Tibial artery (tissue), 4 donors: ENCODE data around the gene ARSJ.
"Not testable (repeated sequence)": the region's sequence is repeated elsewhere in the genome, so short reads cannot be mapped to it uniquely, and the experiment has no call there.

Experiments
- DNase-seq, 2 donors: peaks; one replicate each; pipeline ENCODE4 v3.0.0-alpha.2; 2019
- H3K27ac ChIP-seq, 2 donors: fragments of 200-600 bp; sonication (generic) in 1 of 2; 1 replicate in 1 of 2; 2 replicates in 1 of 2; pipeline ENCODE4 v1.5.1; 2018 to 2019; ENCODE audit warnings: mild to moderate bottlenecking in 1 of 2
- H3K27me3 ChIP-seq, 2 donors: fragments of 200-600 bp; sonication (generic) in 1 of 2; one replicate each; pipeline versions ENCODE4 v1.5.1 to v1.6.0; 2016 to 2019
- H3K36me3 ChIP-seq, 3 donors: fragments of 200-600 bp; sonication (generic) in 2 of 3; one replicate each; pipeline ENCODE4 v1.5.1; 2016 to 2019; ENCODE audit warnings: mild to moderate bottlenecking in 2 of 3
- H3K4me1 ChIP-seq, 4 donors: fragments of 200-600 bp; sonication (generic) in 2 of 4; 1 replicate in 3 of 4; 2 replicates in 1 of 4; pipeline ENCODE4 v1.5.1; 2016 to 2019
- H3K4me3 ChIP-seq, 2 donors: fragments of 200-600 bp; sonication (generic) in 1 of 2; 1 replicate in 1 of 2; 2 replicates in 1 of 2; pipeline ENCODE4 v1.5.1; 2018 to 2019; ENCODE audit warnings: mild to moderate bottlenecking in 2 of 2
- H3K9me3 ChIP-seq, 3 donors: fragments of 200-600 bp; sonication (generic) in 1 of 3; one replicate each; pipeline ENCODE4 v1.5.1; 2016 to 2019
- CTCF ChIP-seq, 2 experiments: fragments of 200-600 bp in 1 of 2; fragments of 450-650 bp in 1 of 2; IDR thresholded peaks; one replicate each; pipeline ENCODE4 v1.5.1; 2017 to 2019; ENCODE audit warnings: antibody characterized with exemption in 2 of 2, mild to moderate bottlenecking in 1 of 2, moderate library complexity in 1 of 2
- intact Hi-C: fragments of 100-400 bp; cut with DNase I; formaldehyde crosslinking; loops from one replicate; pipeline ENCODE4 v1.15.0; 2023; ENCODE audit warnings: low total_unique reads

The ARSJ gene

GRCh38 chr4:114021451-114021850, 42.0 kb upstream of the ARSJ start:
- Histone ChIP-seq H3K4me3 (no peak overlapping the region), H3K36me3 (no peaks in the 10 kb centered on the region), H3K9me3 (no peaks in the 10 kb centered on the region), H3K27ac (no peak overlapping the region), H3K4me1 (no peaks in the 10 kb centered on the region), H3K27me3 (no peaks in the 10 kb centered on the region)
- intact Hi-C loops = no loop called here
- no peak for TF ChIP-seq CTCF (IDR thresholded peaks at IDR 0.05)
- no peak for DNase-seq

GRCh38 chr4:114019969-114020358, 40.5 kb upstream of the ARSJ start:
- intact Hi-C loops = no loop called here
- DNase-seq = no peak
- H3K9me3 ChIP-seq = no peaks in the 10 kb centered on the region
- H3K4me3 ChIP-seq = no peak overlapping the region
- no peak for TF ChIP-seq CTCF (IDR thresholded peaks at IDR 0.05)
- H3K27me3 ChIP-seq = no peaks in the 10 kb centered on the region
- H3K27ac ChIP-seq = no peak overlapping the region
- peaks cover 0 to 6% (median 0%) of the 10 kb centered on the region in 4 donors for H3K4me1 ChIP-seq
- no peaks in the 10 kb centered on the region for H3K36me3 ChIP-seq

- Histone ChIP-seq H3K4me3 (no peak overlapping the region), H3K9me3 (no peaks in the 10 kb centered on the region), H3K27ac (no peak overlapping the region), H3K27me3 (no peaks in the 10 kb centered on the region), H3K36me3 (no peaks in the 10 kb centered on the region), H3K4me1 (peaks cover 0 to 6% (median 0%) of the 10 kb centered on the region in 4 donors)
- TF ChIP-seq CTCF (IDR thresholded peaks at IDR 0.05) = no peak
- intact Hi-C loops = no loop called here
- DNase-seq = no peak
These were observed 40.0 kb upstream of the ARSJ start for GRCh38 chr4:114019276-114019968.

- Histone ChIP-seq H3K27me3 (no peaks in the 10 kb centered on the region), H3K4me1 (peaks cover 0 to 6% (median 0%) of the 10 kb centered on the region in 4 donors), H3K27ac (no peak overlapping the region), H3K9me3 (no peaks in the 10 kb centered on the region), H3K36me3 (no peaks in the 10 kb centered on the region), H3K4me3 (no peak overlapping the region)
- intact Hi-C loops = no loop called here
- no peak for DNase-seq
- TF ChIP-seq CTCF (IDR thresholded peaks at IDR 0.05) = no peak
These were observed 37.9 kb upstream of the ARSJ start for GRCh38 chr4:114017120-114017917.

GRCh38 chr4:114015444-114015899, 36.0 kb upstream of the ARSJ start:
- Histone ChIP-seq H3K9me3 (no peaks in the 10 kb centered on the region), H3K4me1 (peaks cover 0 to 6% (median 0%) of the 10 kb centered on the region in 4 donors), H3K36me3 (no peaks in the 10 kb centered on the region), H3K4me3 (no peak overlapping the region), H3K27ac (no peak overlapping the region), H3K27me3 (no peaks in the 10 kb centered on the region)
- no peak for TF ChIP-seq CTCF (IDR thresholded peaks at IDR 0.05)
- intact Hi-C loops = no loop called here
- DNase-seq = no peak

GRCh38 chr4:114013201-114013600, 33.8 kb upstream of the ARSJ start:
- H3K36me3 ChIP-seq, H3K9me3 ChIP-seq, DNase-seq, H3K4me1 ChIP-seq, H3K4me3 ChIP-seq, H3K27me3 ChIP-seq, H3K27ac ChIP-seq, intact Hi-C loops: not testable (repeated sequence)
